ENCODE data around the gene PARP4. TPM values are rescaled to one million over a fixed set of nuclear protein-coding genes. Genes with fewer than 3 reads are reported as not detected.

Gene PARP4
- total RNA-seq, 2 experiments from 2014 or later, result 34.4 to 48.5 TPM

GRCh38 chr13:24520733-24521132 is 8.2 kb upstream of the PARP4 start:
- TF ChIP-seq EZH2phosphoT487 (IDR thresholded peaks at IDR 0.05; ENCODE audit: borderline replicate concordance, low read depth, low read length), result no peak
- TF ChIP-seq, protein P1, sequence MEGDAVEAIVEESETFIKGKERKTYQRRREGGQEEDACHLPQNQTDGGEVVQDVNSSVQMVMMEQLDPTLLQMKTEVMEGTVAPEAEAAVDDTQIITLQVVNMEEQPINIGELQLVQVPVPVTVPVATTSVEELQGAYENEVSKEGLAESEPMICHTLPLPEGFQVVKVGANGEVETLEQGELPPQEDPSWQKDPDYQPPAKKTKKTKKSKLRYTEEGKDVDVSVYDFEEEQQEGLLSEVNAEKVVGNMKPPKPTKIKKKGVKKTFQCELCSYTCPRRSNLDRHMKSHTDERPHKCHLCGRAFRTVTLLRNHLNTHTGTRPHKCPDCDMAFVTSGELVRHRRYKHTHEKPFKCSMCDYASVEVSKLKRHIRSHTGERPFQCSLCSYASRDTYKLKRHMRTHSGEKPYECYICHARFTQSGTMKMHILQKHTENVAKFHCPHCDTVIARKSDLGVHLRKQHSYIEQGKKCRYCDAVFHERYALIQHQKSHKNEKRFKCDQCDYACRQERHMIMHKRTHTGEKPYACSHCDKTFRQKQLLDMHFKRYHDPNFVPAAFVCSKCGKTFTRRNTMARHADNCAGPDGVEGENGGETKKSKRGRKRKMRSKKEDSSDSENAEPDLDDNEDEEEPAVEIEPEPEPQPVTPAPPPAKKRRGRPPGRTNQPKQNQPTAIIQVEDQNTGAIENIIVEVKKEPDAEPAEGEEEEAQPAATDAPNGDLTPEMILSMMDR (conservative IDR thresholded peaks at IDR 0.05; ENCODE audit: low read length), result no peak
- no peak overlapping the region for H3K4me3 ChIP-seq (ENCODE audit: low read depth, low read length, poor library complexity, severe bottlenecking)
- ChIA-PET POLR2A (interaction anchor here (1.3 to 1.5 kb wide), 2 partner anchors 9 to 18 kb away, joined by 3 to 4 read pairs; no protein-coding TSS in a partner anchor), CTCF (ENCODE audit: unreplicated experiment) (no interaction called here)
- no peaks in the 10 kb centered on the region for H3K9me2 ChIP-seq (ENCODE audit: insufficient read depth, low read length)
- no peak overlapping the region for H2AFZ ChIP-seq (ENCODE audit: low read length)
- BruUV-seq (replicated peaks), result no TSS peak
- no peak overlapping the region for H3K4me2 ChIP-seq (ENCODE audit: low read length)
- no peaks in the 10 kb centered on the region for H4K20me1 ChIP-seq (ENCODE audit: insufficient read depth, low read length)
- H3K9me3 ChIP-seq (ENCODE audit: low read length), result no peaks in the 10 kb centered on the region
- H3K27ac ChIP-seq (ENCODE audit: low read depth, low read length, poor library complexity, severe bottlenecking), result no peak overlapping the region
- no peaks in the 10 kb centered on the region for H3K36me3 ChIP-seq (ENCODE audit: insufficient read depth, low read length)
- no peaks in the 10 kb centered on the region for H3K79me2 ChIP-seq (ENCODE audit: insufficient read depth, low read depth, low read length)
- intact Hi-C loops (cut with micrococcal nuclease; ENCODE audit: unreplicated experiment), result loop anchor here (10.0 kb wide), 1 partner anchor 354 kb away; no protein-coding TSS in a partner anchor
- DNase-seq (ENCODE audit: low spot score), result no peak
- no peaks in the 10 kb centered on the region for H3K4me1 ChIP-seq (ENCODE audit: insufficient read depth, low read length, poor library complexity, severe bottlenecking)

DNA sequence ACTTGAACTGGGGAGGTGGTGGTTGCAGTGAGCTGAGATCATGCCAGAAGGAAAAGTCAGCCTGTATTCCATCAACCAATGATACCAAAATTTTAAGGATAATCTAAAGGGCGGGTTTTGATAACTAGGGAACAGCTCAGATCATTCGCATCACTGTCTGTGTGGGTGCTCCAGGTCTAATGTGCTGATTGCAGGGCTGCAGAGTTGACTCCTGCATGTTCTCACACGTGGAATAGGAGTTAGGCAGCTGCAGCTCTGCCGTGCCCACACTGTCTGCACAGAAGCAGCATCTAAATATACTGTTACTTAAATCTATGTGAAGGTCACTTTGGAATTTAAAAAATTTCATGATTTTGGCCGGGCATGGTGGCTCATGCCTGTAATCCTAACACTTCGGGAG is 4.3 kb upstream of the PARP4 start:
- H2AFZ ChIP-seq (ENCODE audit: low read length), result no peak overlapping the region
- intact Hi-C loops (cut with micrococcal nuclease; ENCODE audit: unreplicated experiment), result no loop called here
- peaks cover 3% of the 10 kb centered on the region; the same call in 1 of the 2 replicates for H3K79me2 ChIP-seq (ENCODE audit: insufficient read depth, low read depth, low read length)
- no peaks in the 10 kb centered on the region for H3K36me3 ChIP-seq (ENCODE audit: insufficient read depth, low read length)
- H4K20me1 ChIP-seq (ENCODE audit: insufficient read depth, low read length), result no peaks in the 10 kb centered on the region
- POLR2A ChIA-PET, result no interaction called here
- TF ChIP-seq, protein P1 (conservative IDR thresholded peaks at IDR 0.05; ENCODE audit: low read length), result no peak
- TF ChIP-seq EZH2phosphoT487 (IDR thresholded peaks at IDR 0.05; ENCODE audit: borderline replicate concordance, low read depth, low read length), result no peak
- H3K9me2 ChIP-seq (ENCODE audit: insufficient read depth, low read length), result no peaks in the 10 kb centered on the region
- CTCF ChIA-PET (ENCODE audit: unreplicated experiment), result no interaction called here
- peaks cover 4% of the 10 kb centered on the region for H3K4me1 ChIP-seq (ENCODE audit: insufficient read depth, low read length, poor library complexity, severe bottlenecking)
- DNase-seq (ENCODE audit: low spot score), result no peak
- H3K9me3 ChIP-seq (ENCODE audit: low read length), result no peaks in the 10 kb centered on the region
- no TSS peak for BruUV-seq (replicated peaks)
- H3K4me2 ChIP-seq (ENCODE audit: low read length), result no peak overlapping the region
- no peak overlapping the region for H3K4me3 ChIP-seq (ENCODE audit: low read depth, low read length, poor library complexity, severe bottlenecking)
- no peak overlapping the region for H3K27ac ChIP-seq (ENCODE audit: low read depth, low read length, poor library complexity, severe bottlenecking)

DNA sequence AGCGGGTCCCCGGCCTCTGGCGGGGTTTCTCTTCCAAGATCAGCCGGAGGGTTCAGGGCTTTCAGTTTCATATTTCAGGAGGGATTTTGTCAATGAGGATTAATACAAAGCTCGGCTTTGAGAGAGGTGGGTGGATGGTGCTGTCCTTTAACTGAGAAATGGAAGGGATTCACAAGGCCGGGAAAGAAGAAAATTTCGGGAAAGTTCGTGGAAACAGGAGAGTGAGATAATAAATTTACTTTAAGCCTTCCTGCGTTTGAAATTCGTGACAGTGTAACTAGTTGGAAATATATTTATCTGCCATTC is 283 bp upstream of the PARP4 start:
- Histone ChIP-seq H3K9me2 (ENCODE audit: insufficient read depth, low read length) (no peaks in the 10 kb centered on the region), H3K79me2 (ENCODE audit: insufficient read depth, low read depth, low read length) (peaks cover 44% of the 10 kb centered on the region), H2AFZ (ENCODE audit: low read length) (peak overlapping the region; percentile 94), H3K27ac (ENCODE audit: low read depth, low read length, poor library complexity, severe bottlenecking) (peak overlapping the region; percentile 60), H3K4me1 (ENCODE audit: insufficient read depth, low read length, poor library complexity, severe bottlenecking) (peaks cover 11% of the 10 kb centered on the region), H3K4me3 (ENCODE audit: low read depth, low read length, poor library complexity, severe bottlenecking) (peak overlapping the region; percentile 86), H3K36me3 (ENCODE audit: insufficient read depth, low read length) (peaks cover 15% of the 10 kb centered on the region), H3K9me3 (ENCODE audit: low read length) (no peaks in the 10 kb centered on the region), H3K4me2 (ENCODE audit: low read length) (peak overlapping the region; percentile 81), H4K20me1 (ENCODE audit: insufficient read depth, low read length) (no peaks in the 10 kb centered on the region)
- intact Hi-C loops (cut with micrococcal nuclease; ENCODE audit: unreplicated experiment), result loop anchor here (5.0 kb wide), 3 partner anchors 54 to 409 kb away; a partner anchor contains a TSS
- no peak for DNase-seq (ENCODE audit: low spot score)
- POLR2A ChIA-PET, result interaction anchor here (1.5 kb wide), 1 partner anchor 12 kb away, joined by 4 read pairs; no protein-coding TSS in a partner anchor
- CTCF ChIA-PET (ENCODE audit: unreplicated experiment), result no interaction called here
- TF ChIP-seq, protein P1 (conservative IDR thresholded peaks at IDR 0.05; ENCODE audit: low read length), result no peak
- BruUV-seq (replicated peaks), result TSS peak; percentile 88

All from OCI-LY7 (cell line).